ENCODE measurements around the gene CST7.
"Not testable (repeated sequence)": the region's sequence is repeated elsewhere in the genome, so short reads cannot be mapped to it uniquely, and the experiment has no call there.

The CST7 gene, protein sequence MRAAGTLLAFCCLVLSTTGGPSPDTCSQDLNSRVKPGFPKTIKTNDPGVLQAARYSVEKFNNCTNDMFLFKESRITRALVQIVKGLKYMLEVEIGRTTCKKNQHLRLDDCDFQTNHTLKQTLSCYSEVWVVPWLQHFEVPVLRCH

DNA sequence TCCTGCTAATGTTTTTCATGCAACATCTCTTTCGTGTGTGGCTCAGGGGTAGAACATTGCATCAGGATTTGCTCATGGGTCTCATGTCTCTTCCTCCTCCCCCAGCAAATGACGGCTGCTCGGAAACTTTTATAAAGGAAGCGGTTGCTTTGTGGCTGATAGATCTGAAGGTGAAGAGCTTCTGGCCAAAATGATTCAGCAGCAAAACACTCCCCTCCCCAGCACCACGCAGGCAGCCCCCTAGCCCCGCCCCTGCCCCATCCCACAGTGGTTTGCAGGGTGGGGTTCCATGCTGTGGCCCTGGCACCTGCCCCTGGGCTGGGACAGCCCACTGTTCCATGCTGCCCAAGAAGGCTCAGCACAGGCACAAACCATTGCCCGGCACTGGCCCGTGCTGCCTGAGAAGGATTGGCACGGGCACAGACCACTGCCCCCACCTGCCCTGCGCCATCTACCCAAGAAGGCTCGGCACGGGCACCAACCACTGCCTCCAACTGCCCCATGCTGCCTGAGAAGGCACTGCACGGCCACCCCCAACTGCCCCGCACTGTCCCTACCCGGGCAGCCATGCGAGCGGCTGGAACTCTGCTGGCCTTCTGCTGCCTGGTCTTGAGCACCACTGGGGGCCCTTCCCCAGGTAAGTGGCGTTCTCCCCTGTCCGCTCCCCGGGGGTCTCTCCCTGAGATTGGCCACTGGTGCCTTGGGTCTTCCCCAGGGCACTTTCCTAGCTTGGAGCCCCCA lies at the start of gene CST7:
Gene CST7, plus strand, starts transcription at position 331 of the 741 bp plus-strand sequence. Its CDS starts 237 bp downstream, at position 568.
- DNase-seq (ENCODE audit: low read depth in 2 of 2) = peak; percentile 75 to 81

DNA sequence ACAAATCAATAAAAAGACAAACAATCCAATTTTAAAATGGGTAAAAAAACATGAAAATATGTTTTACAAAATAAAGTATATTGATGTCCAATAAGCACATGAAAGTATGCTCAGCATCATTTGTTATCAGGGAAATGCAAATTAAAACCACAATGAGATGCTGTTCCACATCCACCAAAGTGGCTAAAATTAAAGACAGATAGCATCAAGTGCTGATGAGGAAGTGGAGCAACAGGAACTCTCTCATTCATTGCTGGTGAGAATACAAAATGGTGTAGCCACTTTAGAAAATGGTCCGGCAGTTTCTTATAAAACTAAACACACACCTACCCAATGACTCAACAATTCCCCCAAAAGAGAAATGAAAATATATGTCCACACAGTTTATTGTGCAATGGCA lies 42.3 kb upstream of the CST7 start:
- DNase-seq (ENCODE audit: low read depth in 2 of 2) = no peak

DNA sequence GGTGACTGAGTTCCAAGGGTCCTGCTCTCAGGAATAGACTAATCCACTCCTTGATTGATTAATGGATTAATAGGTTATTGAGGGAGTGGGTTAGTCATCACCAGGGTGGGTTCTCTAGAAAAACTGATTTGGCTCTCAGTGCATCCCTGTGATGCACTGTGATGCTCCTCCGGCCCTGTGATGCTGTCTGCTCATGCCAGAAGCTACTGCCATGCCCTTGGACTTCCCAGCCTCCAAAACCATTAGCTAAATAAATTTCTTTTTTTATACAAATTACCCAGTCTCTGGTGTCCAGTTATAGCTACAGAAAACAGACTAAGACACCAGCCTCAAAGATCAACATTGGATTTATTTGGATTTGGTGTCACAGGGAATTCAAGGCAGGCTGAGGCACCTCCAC lies 40.4 kb upstream of the CST7 start:
- DNase-seq (ENCODE audit: low read depth in 2 of 2) = no peak

- DNase-seq (ENCODE audit: low read depth in 2 of 2) = no peak
These were observed 39.8 kb upstream of the CST7 start for GRCh38 chr20:24909086-24909780.

- DNase-seq (ENCODE audit: low read depth in 2 of 2) = no peak
These were observed 39.2 kb upstream of the CST7 start for GRCh38 chr20:24909861-24910260.

DNA sequence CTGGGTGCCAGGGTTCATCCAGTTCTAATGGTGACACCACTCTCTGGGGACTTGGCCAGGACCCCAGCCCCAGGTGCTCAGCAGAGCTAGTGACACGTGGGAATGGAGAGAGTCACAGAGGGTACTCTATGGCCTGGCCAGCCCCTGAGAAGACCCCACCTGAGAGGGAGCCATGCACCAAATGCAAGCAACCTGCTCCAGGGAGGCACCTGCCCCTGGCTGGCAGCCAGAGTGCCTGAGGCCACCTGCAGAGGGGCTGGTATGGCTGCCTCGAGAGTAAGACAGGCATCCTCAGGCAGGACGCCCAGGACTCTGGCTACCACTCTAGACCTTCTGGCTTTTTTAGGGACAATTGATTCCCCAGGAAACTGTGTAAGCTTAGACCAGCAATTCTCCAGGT lies 38.6 kb upstream of the CST7 start:
- DNase-seq (ENCODE audit: low read depth in 2 of 2) = no peak

DNA sequence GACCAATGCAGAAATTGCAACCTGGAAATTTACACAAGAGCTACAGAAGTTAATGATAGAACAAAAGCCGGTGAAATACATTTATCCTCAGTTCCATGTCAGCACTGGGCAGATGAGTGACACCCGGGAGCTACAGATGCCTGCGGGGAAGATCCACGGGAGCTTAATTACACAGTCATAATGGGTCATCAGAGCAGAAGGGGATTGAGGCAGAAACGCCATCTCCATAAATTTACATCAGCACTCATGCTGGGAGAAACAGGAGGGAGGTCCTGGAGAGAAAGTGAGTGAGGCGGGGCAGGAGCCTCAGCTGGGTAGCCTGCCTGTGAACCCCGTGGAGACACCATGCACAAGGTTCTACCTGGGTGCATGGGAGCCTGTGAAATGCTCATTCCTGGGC lies 37.6 kb upstream of the CST7 start:
- no peak for DNase-seq (ENCODE audit: low read depth in 2 of 2)

- no peak for DNase-seq (ENCODE audit: low read depth in 2 of 2)
These were observed 36.5 kb upstream of the CST7 start for GRCh38 chr20:24912397-24913075.

- DNase-seq (ENCODE audit: low read depth in 2 of 2) = no peak
These were observed 35.9 kb upstream of the CST7 start for GRCh38 chr20:24913076-24913628.

DNA sequence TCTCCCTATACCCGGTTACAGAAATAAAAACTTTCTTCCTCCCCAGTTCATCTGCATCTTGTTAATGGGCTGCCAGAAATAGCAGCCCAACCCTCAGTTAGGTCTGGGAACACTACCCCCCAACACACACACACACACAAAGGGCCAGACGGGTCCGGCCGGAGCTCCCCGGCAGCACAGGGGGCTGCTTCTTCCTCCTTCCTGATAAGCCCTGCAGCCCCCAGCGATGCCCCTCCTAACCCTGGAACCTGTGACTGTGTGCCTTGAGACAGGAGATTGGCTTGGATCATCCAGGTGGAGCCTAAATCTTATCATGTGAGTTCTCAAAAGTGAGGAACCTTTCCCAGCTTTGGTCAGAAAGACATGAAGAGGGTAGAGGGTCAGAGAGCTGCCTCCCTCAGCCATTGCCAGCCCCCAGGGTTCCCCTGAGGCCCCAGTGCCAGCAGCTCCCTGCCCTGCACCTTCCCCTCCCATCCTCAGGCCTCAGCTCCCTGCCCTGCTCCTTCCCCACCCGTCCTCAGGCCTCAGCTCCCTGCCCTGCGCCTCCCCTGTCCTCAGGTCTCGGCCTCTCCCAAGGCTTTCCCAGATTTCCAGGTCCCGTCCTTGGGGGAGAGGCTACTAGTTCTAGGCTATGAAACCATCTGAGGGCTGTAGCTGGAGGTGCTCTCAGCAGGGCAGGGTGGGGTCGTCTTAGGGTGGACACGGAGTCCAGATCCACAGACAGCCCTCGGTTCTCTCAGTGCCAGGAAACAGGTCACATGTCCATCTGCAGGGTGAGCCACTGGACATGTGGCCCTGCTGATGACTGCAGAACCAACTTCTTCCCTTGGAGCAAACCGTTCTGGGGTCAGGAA lies 34.5 kb upstream of the CST7 start:
- no peak for DNase-seq (ENCODE audit: low read depth in 2 of 2)

DNA sequence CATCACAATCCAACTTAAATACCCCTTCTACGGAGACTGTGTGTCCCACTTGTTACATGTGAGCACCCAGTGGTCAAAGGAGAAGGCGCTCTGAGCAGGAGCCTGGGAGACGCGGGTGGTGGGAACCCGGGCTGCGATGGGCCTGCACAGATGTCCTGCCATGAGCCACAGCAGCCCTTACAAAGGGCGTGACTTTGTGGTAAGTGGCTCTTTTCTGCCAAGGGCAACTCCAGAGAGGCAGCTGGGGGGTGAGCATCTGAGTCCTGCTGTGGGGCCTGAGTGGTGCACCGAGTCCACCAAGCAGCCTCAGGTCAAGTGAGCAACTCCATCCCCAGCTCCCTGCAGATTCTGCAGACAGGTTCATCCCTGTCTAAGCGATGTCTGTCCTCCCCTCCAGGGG lies 33.6 kb upstream of the CST7 start:
- no peak for DNase-seq (ENCODE audit: low read depth in 2 of 2)

GRCh38 chr20:24915892-24916291 lies 33.2 kb upstream of the CST7 start:
- DNase-seq (ENCODE audit: low read depth in 2 of 2) = no peak

DNA sequence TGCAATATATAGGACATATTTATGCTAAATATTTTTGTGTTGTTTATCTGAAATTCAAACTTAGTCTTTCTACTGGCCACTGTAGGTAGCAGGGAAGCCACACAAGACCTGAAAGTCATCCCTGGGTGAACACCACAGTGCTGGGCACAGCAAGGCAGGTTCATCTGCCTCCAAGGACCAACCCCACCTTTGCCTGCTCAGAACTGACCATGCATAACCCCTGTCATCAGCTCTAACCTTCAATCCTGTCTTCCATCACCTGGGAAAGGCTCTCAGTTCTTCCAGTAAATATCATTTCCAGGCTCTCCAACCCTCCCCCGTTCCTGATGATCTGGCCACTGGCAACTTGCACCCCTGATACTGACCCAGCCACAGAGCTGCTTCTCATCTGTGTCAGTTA lies 32.7 kb upstream of the CST7 start:
- DNase-seq (ENCODE audit: low read depth in 2 of 2) = no peak

- DNase-seq (ENCODE audit: low read depth in 2 of 2) = no peak
These were observed 32.0 kb upstream of the CST7 start for GRCh38 chr20:24917056-24917455.

DNA sequence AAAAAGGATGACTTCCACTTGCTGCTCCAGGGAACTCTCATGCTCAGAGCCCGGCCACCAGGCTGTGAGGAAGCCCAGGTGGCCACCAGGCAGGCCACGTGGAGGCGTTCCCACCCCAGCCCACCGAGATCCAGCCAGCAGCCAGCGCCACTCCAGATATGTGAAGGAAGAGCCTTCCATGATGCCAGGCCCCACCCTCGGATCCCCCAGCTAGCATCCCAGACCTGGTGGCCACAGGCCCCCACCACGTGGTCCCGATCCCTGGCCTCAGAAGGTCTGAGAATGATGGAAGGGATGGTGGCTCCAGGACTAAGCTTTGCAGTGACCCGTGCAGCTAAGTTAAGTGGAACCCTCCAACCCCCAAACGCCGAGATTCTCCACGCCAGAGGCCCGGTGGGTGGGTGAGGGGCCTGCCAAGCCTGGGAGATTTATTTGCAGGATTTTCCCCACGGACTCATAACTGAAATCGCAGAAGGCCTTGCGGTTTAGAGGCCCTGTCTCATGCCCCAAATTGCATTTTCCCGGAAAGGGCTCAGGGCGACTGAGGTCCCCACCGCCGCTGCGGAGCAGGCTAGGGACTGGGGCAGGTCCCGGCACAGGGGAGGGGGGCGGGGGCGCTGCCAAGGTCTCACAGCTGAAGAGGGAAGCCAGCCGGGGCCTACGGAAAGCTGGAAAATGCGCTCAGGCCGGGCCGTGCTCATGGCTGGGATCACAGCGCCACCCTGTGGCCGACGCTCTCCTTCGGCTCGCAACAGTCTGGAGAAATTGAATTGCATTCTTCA lies 31.1 kb upstream of the CST7 start:
- peak; percentile 30 to 40 for DNase-seq (ENCODE audit: low read depth in 2 of 2)

- DNase-seq (ENCODE audit: low read depth in 2 of 2) = no peak
These were observed 30.2 kb upstream of the CST7 start for GRCh38 chr20:24918579-24919566.

GRCh38 chr20:24919665-24920064 lies 29.4 kb upstream of the CST7 start:
- DNase-seq (ENCODE audit: low read depth in 2 of 2) = not testable (repeated sequence)

GRCh38 chr20:24920706-24921105 lies 28.4 kb upstream of the CST7 start:
- DNase-seq (ENCODE audit: low read depth in 2 of 2) = not testable (repeated sequence)

GRCh38 chr20:24929259-24929658 lies 19.8 kb upstream of the CST7 start:
- not testable (repeated sequence) for DNase-seq (ENCODE audit: low read depth in 2 of 2)
